T-cell (primary cell): ENCODE results near the gene PIK3R1. TPM values are rescaled to one million over a fixed set of nuclear protein-coding genes. Genes with fewer than 3 reads are reported as not detected.

Experiments
- ATAC-seq, 4 experiments: fragments of 200-7000 bp in 3 of 4; fragments of 150-1000 bp in 1 of 4; cut with Tn5 transposase; replicated peaks in 1 of 4; 1 replicate in 3 of 4; 2 replicates in 1 of 4; pipeline ENCODE4 v1.10.0; 2021; ENCODE audit warnings: moderate library complexity in 3 of 4, mild to moderate bottlenecking in 2 of 4, moderate number of reproducible peaks in 1 of 4
- CTCF ChIA-PET, 2 donors: fragments of 300-600 bp; sonication (Branson Sonifier 250); formaldehyde crosslinking; loops; one replicate each; lab custom pipeline; 2022; ENCODE audit warnings: antibody characterized with exemption in 2 of 2; lab: Charles Lee
- POLR2A ChIA-PET, 2 donors: fragments of 300-600 bp; sonication (Branson Sonifier 250); formaldehyde crosslinking; loops; one replicate each; lab custom pipeline; 2022; ENCODE audit warnings: antibody characterized with exemption in 2 of 2; lab: Charles Lee
- DNase-seq, 35 experiments: peaks; one replicate each; pipeline versions ENCODE4 v3.0.0 to v3.0.0-alpha.2; 2013 to 2023
- H3K27ac ChIP-seq: one replicate; pipeline ENCODE4 v1.5.1; 2013; ENCODE audit warnings: low read length
- H3K27me3 ChIP-seq, 2 experiments: replicated peaks in 1 of 2; 1 replicate in 1 of 2; 2 replicates in 1 of 2; pipeline versions ENCODE4 v1.6.1 to v1.7.0; 2013; ENCODE audit warnings: low read length in 1 of 2, mixed read lengths in 1 of 2; ENCODE audit not compliant: control insufficient read depth in 2 of 2, insufficient read depth in 2 of 2; ENCODE audit errors: extremely low read depth in 1 of 2
- H3K36me3 ChIP-seq, 2 donors: 1 replicate in 1 of 2; 2 replicates in 1 of 2; pipeline versions ENCODE4 v1.6.1 to v1.7.0; 2013; ENCODE audit warnings: low read length in 1 of 2; ENCODE audit not compliant: control insufficient read depth in 2 of 2, insufficient read depth in 1 of 2; ENCODE audit errors: extremely low read depth in 1 of 2
- H3K4me1 ChIP-seq, 2 experiments: 1 replicate in 1 of 2; 2 replicates in 1 of 2; pipeline versions ENCODE4 v1.6.1 to v1.7.0; 2013; ENCODE audit warnings: low read length in 2 of 2, mixed read lengths in 1 of 2; ENCODE audit not compliant: insufficient read depth in 2 of 2, control insufficient read depth in 1 of 2; ENCODE audit errors: extremely low read depth in 1 of 2
- H3K4me3 ChIP-seq, 2 donors: 1 replicate in 1 of 2; 2 replicates in 1 of 2; pipeline versions ENCODE4 v1.5.1 to v1.7.0; 2013; ENCODE audit warnings: mild to moderate bottlenecking in 2 of 2, low read length in 1 of 2, moderate library complexity in 1 of 2; ENCODE audit not compliant: control insufficient read depth in 1 of 2; ENCODE audit errors: extremely low read depth in 1 of 2
- H3K9me3 ChIP-seq: 2 replicates; pipeline ENCODE4 v1.7.0; 2013
- H3K27ac Mint-ChIP-seq, 2 donors: one replicate each; pipeline ENCODE4 v1.8.0; 2020 to 2021; ENCODE audit warnings: mild to moderate bottlenecking in 2 of 2, mixed read lengths in 2 of 2
- H3K27me3 Mint-ChIP-seq, 2 donors: one replicate each; pipeline ENCODE4 v1.8.0; 2021 to 2022; ENCODE audit warnings: mixed read lengths in 2 of 2
- H3K36me3 Mint-ChIP-seq: one replicate; pipeline ENCODE4 v1.8.0; 2021; ENCODE audit warnings: mixed read lengths
- H3K4me1 Mint-ChIP-seq, 3 donors: one replicate each; pipeline ENCODE4 v1.8.0; 2020 to 2022; ENCODE audit warnings: mixed read lengths in 3 of 3, mild to moderate bottlenecking in 1 of 3
- H3K4me3 Mint-ChIP-seq, 3 donors: one replicate each; pipeline ENCODE4 v1.8.0; 2020 to 2022; ENCODE audit warnings: mild to moderate bottlenecking in 3 of 3, mixed read lengths in 3 of 3, moderate library complexity in 3 of 3
- H3K9me3 Mint-ChIP-seq, 3 donors: one replicate each; pipeline ENCODE4 v1.8.0; 2020 to 2022; ENCODE audit warnings: mixed read lengths in 3 of 3
- WGBS: methylation state at CpG from one replicate; pipeline ENCODE4 v1.1.5; 2013; ENCODE audit warnings: missing lambda C conversion rate; ENCODE audit not compliant: insufficient coverage; 5-methylcytosine and 5-hydroxymethylcytosine counted together
- total RNA-seq, 35 experiments: library from RNA in 6 of 35; stranded (reverse) in 6 of 35; fragments of 120-200 nt in 1 of 35; gene quantifications; one replicate each; pipeline versions ENCODE4 v1.2.1 to v1.2.4 and lab custom pipeline; 2013 to 2026

PIK3R1 gene
- total RNA-seq, 5 donors from 2014 or later (not counting 1 experiment from before 2014, with no cell fraction given) = 83.7 to 370 (median 105) TPM

GRCh38 chr5:68303754-68304420, 88.3 kb downstream of the PIK3R1 start:
- Histone ChIP-seq H3K27me3 (no peaks in the 10 kb centered on the region), H3K36me3 (peaks cover 0 to 16% of the 10 kb centered on the region in 2 donors), H3K4me3 (no peak overlapping the region), H3K9me3 (no peaks in the 10 kb centered on the region), H3K27ac (no peak overlapping the region), H3K4me1 (peaks cover 0 to 3% of the 10 kb centered on the region in 2 experiments)
- ATAC-seq = no peak
- H3K4me3 Mint-ChIP-seq = no peak overlapping the region
- peaks cover 24% of the 10 kb centered on the region for H3K36me3 Mint-ChIP-seq
- WGBS = no CpG with 5 or more reads among the region's 4 CpGs
- ChIA-PET CTCF (no interaction called here), POLR2A (interaction anchor here (0.5 to 1.0 kb wide), 2 partner anchors 13 to 1064 kb away, joined by 3 to 7 read pairs; no protein-coding TSS in a partner anchor)
- DNase-seq = no peak
- no peaks in the 10 kb centered on the region for H3K27me3 Mint-ChIP-seq
- H3K27ac Mint-ChIP-seq = peak overlapping the region; percentile 15 to 73
- H3K9me3 Mint-ChIP-seq = no peaks in the 10 kb centered on the region
- H3K4me1 Mint-ChIP-seq = peaks cover 7 to 27% (median 22%) of the 10 kb centered on the region in 3 donors

GRCh38 chr5:68304421-68305052, 89.0 kb downstream of the PIK3R1 start:
- no peaks in the 10 kb centered on the region for H3K27me3 ChIP-seq
- no peak overlapping the region for H3K4me3 ChIP-seq
- H3K9me3 ChIP-seq = no peaks in the 10 kb centered on the region
- H3K27ac ChIP-seq = no peak overlapping the region
- CTCF ChIA-PET = no interaction called here
- H3K36me3 ChIP-seq = peaks cover 0 to 10% of the 10 kb centered on the region in 2 donors
- no CpG with 5 or more reads among the region's 3 CpGs for WGBS
- H3K4me3 Mint-ChIP-seq = no peak overlapping the region
- H3K9me3 Mint-ChIP-seq = no peaks in the 10 kb centered on the region
- peaks cover 18% of the 10 kb centered on the region for H3K36me3 Mint-ChIP-seq
- H3K27ac Mint-ChIP-seq = peak overlapping the region; percentile 15 to 49
- ATAC-seq (no peak), DNase-seq (no peak)
- H3K4me1 ChIP-seq = peaks cover 0 to 3% of the 10 kb centered on the region in 2 experiments
- peaks cover 7 to 23% (median 17%) of the 10 kb centered on the region in 3 donors for H3K4me1 Mint-ChIP-seq
- POLR2A ChIA-PET = no interaction called here
- H3K27me3 Mint-ChIP-seq = no peaks in the 10 kb centered on the region

GRCh38 chr5:68305223-68305870, 89.8 kb downstream of the PIK3R1 start:
- Histone ChIP-seq H3K27ac (no peak overlapping the region), H3K4me3 (no peak overlapping the region), H3K4me1 (peaks cover 0 to 3% of the 10 kb centered on the region in 2 experiments), H3K27me3 (no peaks in the 10 kb centered on the region), H3K36me3 (peaks cover 0 to 5% of the 10 kb centered on the region in 2 donors), H3K9me3 (no peaks in the 10 kb centered on the region)
- H3K9me3 Mint-ChIP-seq = no peaks in the 10 kb centered on the region
- CTCF ChIA-PET = no interaction called here
- peaks cover 7 to 22% (median 15%) of the 10 kb centered on the region in 3 donors for H3K4me1 Mint-ChIP-seq
- no peak overlapping the region for H3K4me3 Mint-ChIP-seq
- peaks cover 11% of the 10 kb centered on the region for H3K36me3 Mint-ChIP-seq
- no peaks in the 10 kb centered on the region for H3K27me3 Mint-ChIP-seq
- DNase-seq = no peak
- no peak overlapping the region for H3K27ac Mint-ChIP-seq
- POLR2A ChIA-PET = no interaction called here
- no CpG with 5 or more reads among the region's 1 CpG for WGBS
- no peak for ATAC-seq

GRCh38 chr5:68306361-68307014, 90.9 kb downstream of the PIK3R1 start:
- H3K27ac ChIP-seq = no peak overlapping the region
- DNase-seq (no peak), ATAC-seq (no peak)
- peaks cover 0 to 3% of the 10 kb centered on the region in 2 experiments for H3K4me1 ChIP-seq
- H3K27ac Mint-ChIP-seq = no peak overlapping the region
- H3K27me3 Mint-ChIP-seq = no peaks in the 10 kb centered on the region
- CTCF ChIA-PET = no interaction called here
- H3K36me3 Mint-ChIP-seq = peaks cover 3% of the 10 kb centered on the region
- H3K27me3 ChIP-seq = no peaks in the 10 kb centered on the region
- H3K4me3 ChIP-seq = no peak overlapping the region
- H3K9me3 ChIP-seq = no peaks in the 10 kb centered on the region
- WGBS = 96% methylated on average over 5 of the region's 7 CpGs
- H3K9me3 Mint-ChIP-seq = no peaks in the 10 kb centered on the region
- POLR2A ChIA-PET = no interaction called here
- H3K4me3 Mint-ChIP-seq = no peak overlapping the region
- H3K36me3 ChIP-seq = peaks cover 0 to 5% of the 10 kb centered on the region in 2 donors
- peaks cover 7 to 15% (median 11%) of the 10 kb centered on the region in 3 donors for H3K4me1 Mint-ChIP-seq

GRCh38 chr5:68313336-68313735, 97.8 kb downstream of the PIK3R1 start:
- WGBS = no CpG with 5 or more reads among the region's 2 CpGs
- Mint-ChIP-seq H3K36me3 (no peaks in the 10 kb centered on the region), H3K4me3 (no peak overlapping the region), H3K9me3 (no peaks in the 10 kb centered on the region), H3K27me3 (no peaks in the 10 kb centered on the region), H3K27ac (no peak overlapping the region), H3K4me1 (peaks cover 10 to 13% (median 11%) of the 10 kb centered on the region in 3 donors)
- ATAC-seq (no peak), DNase-seq (no peak)
- ChIA-PET CTCF (no interaction called here), POLR2A (interaction anchor here in 1 of 2 donors (0.7 kb wide), 1 partner anchor 11 kb away, joined by 3 read pairs; no protein-coding TSS in a partner anchor)
- Histone ChIP-seq H3K36me3 (no peaks in the 10 kb centered on the region), H3K27me3 (no peaks in the 10 kb centered on the region), H3K27ac (no peak overlapping the region), H3K4me1 (peaks cover 0 to 10% of the 10 kb centered on the region in 2 experiments), H3K9me3 (no peaks in the 10 kb centered on the region), H3K4me3 (no peak overlapping the region)

- no peaks in the 10 kb centered on the region for H3K27me3 Mint-ChIP-seq
- Histone ChIP-seq H3K4me1 (peaks cover 0 to 10% of the 10 kb centered on the region in 2 experiments), H3K4me3 (no peak overlapping the region), H3K27me3 (no peaks in the 10 kb centered on the region), H3K9me3 (no peaks in the 10 kb centered on the region), H3K36me3 (no peaks in the 10 kb centered on the region), H3K27ac (no peak overlapping the region)
- ChIA-PET CTCF (no interaction called here), POLR2A (no interaction called here)
- H3K4me3 Mint-ChIP-seq = no peak overlapping the region
- WGBS = 100% methylated on average over 1 of the region's 2 CpGs
- ATAC-seq (no peak), DNase-seq (no peak)
- peaks cover 10 to 13% (median 11%) of the 10 kb centered on the region in 3 donors for H3K4me1 Mint-ChIP-seq
- H3K27ac Mint-ChIP-seq = no peak overlapping the region
- H3K9me3 Mint-ChIP-seq = peaks cover 0 to 2% (median 0%) of the 10 kb centered on the region in 3 donors
- H3K36me3 Mint-ChIP-seq = no peaks in the 10 kb centered on the region
These were observed 98.9 kb downstream of the PIK3R1 start for GRCh38 chr5:68314465-68314864.
